ENCODE data around the gene TMEM151B. TPM values are rescaled to one million over a fixed set of nuclear protein-coding genes. Genes with fewer than 3 reads are reported as not detected.

TMEM151B gene
- total and polyA plus RNA-seq, 9 of the 15 experiments (the other 6 are each of a cell fraction or from before 2014, with no cell fraction given): not detected

DNA sequence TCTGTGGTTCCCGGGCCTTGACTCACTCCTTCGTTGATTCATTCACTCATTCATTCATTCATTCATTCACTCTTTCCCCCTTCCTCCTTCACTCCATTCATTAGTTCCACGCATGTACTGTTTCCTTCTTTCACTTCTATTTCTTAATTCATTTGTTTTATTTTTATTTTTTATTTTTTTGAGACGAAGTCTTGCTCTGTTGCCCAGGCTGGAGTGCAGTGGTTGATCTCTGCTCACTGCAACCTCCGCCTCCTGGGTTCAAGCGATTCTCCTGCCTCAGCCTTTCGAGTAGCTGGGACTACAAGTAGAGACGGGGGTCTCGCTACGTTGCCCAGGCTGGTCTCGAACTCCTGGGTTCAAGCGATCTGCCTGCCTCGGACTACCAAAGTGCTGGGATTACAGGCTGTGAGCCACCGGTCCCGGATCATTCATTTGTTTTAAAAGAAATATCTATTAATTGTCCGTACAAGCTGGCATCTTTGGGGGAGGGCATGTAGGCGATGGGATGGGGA lies 4.5 kb upstream of the TMEM151B start (continued):
- TF ChIP-seq, protein P1, sequence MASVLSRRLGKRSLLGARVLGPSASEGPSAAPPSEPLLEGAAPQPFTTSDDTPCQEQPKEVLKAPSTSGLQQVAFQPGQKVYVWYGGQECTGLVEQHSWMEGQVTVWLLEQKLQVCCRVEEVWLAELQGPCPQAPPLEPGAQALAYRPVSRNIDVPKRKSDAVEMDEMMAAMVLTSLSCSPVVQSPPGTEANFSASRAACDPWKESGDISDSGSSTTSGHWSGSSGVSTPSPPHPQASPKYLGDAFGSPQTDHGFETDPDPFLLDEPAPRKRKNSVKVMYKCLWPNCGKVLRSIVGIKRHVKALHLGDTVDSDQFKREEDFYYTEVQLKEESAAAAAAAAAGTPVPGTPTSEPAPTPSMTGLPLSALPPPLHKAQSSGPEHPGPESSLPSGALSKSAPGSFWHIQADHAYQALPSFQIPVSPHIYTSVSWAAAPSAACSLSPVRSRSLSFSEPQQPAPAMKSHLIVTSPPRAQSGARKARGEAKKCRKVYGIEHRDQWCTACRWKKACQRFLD (CRISPR knock-in tag; IDR thresholded peaks at IDR 0.05): no peak
- no peak for TF ChIP-seq PPARD (CRISPR knock-in tag; IDR thresholded peaks at IDR 0.05)
- no peak for TF ChIP-seq ETV6 (IDR thresholded peaks at IDR 0.05; ENCODE audit: borderline replicate concordance in 1 of 2, low read depth in 2 of 2, low read length in 1 of 2)
- TF ChIP-seq ETV6 (CRISPR knock-in tag; IDR thresholded peaks at IDR 0.05; ENCODE audit: borderline replicate concordance): no peak
- no peak for TF ChIP-seq TFAM (CRISPR knock-in tag; conservative IDR thresholded peaks at IDR 0.05)
- TF ChIP-seq ZNF644 (tag; IDR thresholded peaks at IDR 0.05; ENCODE audit: low read depth): no peak
- TF ChIP-seq DIDO1 (tag; IDR thresholded peaks at IDR 0.05; ENCODE audit: low read depth): no peak
- no peak for TF ChIP-seq SREBF2 (CRISPR knock-in tag; IDR thresholded peaks at IDR 0.05)
- no peak for TF ChIP-seq ZNF511 (CRISPR knock-in tag; IDR thresholded peaks at IDR 0.05)
- TF ChIP-seq FUS (optimal IDR thresholded peaks at IDR 0.05; ENCODE audit: low read depth, low read length): no peak
- TF ChIP-seq NCOA4 (IDR thresholded peaks at IDR 0.05; ENCODE audit: partially characterized antibody): no peak
- no peak for TF ChIP-seq GATAD2B (IDR thresholded peaks at IDR 0.05; ENCODE audit: borderline replicate concordance)
- no peak for TF ChIP-seq DEAF1 (CRISPR knock-in tag; IDR thresholded peaks at IDR 0.05)
- TF ChIP-seq ZNF3 (CRISPR knock-in tag; IDR thresholded peaks at IDR 0.05): no peak
- TF ChIP-seq LARP7 (IDR thresholded peaks at IDR 0.05): peak; percentile 93
- no peak for TF ChIP-seq CHCHD3 (CRISPR knock-in tag; IDR thresholded peaks at IDR 0.05)
- no peak for TF ChIP-seq ZNF695 (CRISPR knock-in tag; IDR thresholded peaks at IDR 0.05)
- no peak; a peak in 1 of 4 replicates for TF ChIP-seq CSDE1 (IDR thresholded peaks at IDR 0.05)
- 0 out of 2 replicates have a peak, but pooled peaks have one; percentile 65 for TF ChIP-seq ZBTB26 (CRISPR knock-in tag; IDR thresholded peaks at IDR 0.05)
- no peak for TF ChIP-seq ZSCAN32 (CRISPR knock-in tag; IDR thresholded peaks at IDR 0.05)
- no peak for TF ChIP-seq HSF4 (CRISPR knock-in tag; IDR thresholded peaks at IDR 0.05; ENCODE audit: borderline replicate concordance)
- TF ChIP-seq MCM3 (IDR thresholded peaks at IDR 0.05): no peak
- TF ChIP-seq, protein P2, sequence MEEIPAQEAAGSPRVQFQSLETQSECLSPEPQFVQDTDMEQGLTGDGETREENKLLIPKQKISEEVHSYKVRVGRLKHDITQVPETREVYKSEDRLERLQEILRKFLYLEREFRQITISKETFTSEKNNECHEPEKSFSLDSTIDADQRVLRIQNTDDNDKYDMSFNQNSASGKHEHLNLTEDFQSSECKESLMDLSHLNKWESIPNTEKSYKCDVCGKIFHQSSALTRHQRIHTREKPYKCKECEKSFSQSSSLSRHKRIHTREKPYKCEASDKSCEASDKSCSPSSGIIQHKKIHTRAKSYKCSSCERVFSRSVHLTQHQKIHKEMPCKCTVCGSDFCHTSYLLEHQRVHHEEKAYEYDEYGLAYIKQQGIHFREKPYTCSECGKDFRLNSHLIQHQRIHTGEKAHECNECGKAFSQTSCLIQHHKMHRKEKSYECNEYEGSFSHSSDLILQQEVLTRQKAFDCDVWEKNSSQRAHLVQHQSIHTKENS (CRISPR knock-in tag; IDR thresholded peaks at IDR 0.05): no peak
- peak; percentile 67 for TF ChIP-seq EHMT2 (IDR thresholded peaks at IDR 0.05)

Data from K562 (cell line).